ENCODE results near the gene LMO7.
"Not testable (repeated sequence)": the region's sequence is repeated elsewhere in the genome, so short reads cannot be mapped to it uniquely, and the experiment has no call there.

Gene LMO7

DNA sequence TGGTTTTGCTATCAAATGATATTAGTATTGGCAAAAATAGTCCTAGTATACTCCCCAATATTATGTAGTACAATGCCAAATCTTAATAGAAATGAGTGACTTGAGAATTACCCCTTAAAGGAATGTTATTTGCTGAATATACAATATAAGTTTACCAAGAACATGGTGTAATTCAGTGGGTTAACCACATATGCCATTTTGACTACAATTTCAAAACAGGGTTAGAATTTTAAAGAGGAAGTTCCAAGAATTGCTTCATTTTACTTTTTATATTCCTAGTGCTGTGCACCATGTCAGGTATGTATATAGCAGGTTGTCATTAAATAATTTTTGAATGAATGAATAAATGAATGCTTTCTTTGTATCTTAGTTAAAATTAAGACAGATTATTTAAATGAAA, 66.3 kb downstream of the LMO7 start:
- no peak for DNase-seq

DNA sequence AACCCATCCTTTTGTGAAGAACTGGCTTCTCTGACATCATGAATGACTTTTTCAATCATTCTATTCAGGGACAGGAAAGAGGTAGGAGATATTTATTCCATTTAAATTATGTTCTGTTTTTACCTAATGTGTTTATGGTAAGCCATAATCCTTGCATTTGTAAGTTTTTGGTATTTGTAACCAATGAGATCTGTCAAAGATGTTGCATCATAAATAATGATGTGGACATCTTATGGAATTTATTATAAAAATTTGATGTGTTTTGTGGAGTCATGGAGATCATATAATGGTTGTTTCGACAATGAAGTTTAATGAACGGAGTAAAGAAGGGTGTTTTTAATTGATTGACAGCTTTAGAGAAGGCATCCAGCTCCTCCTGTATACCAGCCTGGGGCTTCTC, 67.6 kb downstream of the LMO7 start:
- no peak for DNase-seq

DNA sequence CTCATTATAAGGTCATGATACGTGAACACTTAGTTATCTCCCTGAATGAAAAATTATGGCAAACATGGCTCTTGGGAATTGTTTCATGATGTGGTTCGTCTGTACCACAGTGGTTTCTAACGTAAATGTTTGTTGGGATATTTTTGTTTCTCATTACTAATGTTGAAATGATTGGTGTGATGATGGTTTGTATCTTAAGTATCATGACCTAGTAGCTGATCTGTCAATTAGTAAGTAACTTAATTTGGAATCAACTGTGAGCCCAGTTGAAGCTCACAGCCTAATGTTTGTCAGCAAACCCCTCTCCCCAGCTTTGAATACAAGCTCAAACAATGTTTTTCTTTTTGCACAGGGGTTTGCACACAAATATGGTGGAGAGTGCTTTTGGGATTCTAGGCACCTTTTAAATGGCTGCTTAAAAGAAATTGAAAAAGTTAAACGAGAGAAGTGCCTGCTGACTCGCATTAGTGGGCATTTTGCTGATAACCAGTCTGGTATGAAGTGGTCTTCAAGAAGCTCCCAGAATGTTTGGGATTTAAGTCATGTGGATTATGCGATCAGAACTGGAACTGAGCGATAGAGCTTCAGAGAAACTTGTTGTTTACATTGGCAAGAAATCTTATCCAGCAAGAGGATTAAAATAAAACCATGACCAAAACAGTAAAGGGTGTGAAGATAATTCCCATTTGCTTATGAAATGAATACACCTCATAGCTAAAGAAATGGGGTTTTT, 68.2 kb downstream of the LMO7 start:
- no peak for DNase-seq

DNA sequence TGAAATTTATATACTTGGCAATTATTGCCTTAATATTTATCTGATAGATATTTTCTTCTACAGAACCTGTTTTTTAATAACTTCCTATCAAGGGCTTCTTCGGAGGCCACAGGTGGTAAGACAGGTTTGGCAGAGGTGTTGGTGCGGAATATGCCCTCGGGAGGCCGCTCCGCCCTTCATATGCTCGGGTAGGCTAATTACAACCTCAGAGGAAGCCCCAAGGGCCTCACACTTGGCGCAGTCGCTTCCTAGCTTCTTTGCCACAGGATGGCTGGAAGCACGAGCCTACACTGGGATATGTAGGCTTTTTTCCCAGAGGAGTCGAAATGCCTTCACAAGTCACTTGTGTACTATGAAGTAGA, 68.8 kb downstream of the LMO7 start:
- DNase-seq: no peak

DNA sequence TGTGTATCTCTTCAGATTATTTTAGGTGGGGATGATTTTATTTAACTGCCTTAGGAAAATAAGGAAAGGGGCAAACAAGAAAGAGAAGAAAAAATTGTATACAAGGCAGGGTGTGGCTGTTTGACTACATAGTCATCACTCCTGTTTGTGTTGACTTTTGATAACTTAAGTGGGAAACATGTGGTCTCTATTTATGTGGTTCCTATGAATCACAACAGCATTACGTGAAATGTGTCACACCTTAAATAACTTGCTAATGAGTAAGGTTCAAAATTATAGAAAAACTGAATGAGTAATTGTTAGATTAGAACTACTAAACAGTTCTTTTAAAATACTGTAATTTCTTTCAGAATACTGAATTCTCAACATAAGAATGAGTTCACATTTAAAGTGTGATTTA, 69.3 kb downstream of the LMO7 start:
- DNase-seq: no peak

DNA sequence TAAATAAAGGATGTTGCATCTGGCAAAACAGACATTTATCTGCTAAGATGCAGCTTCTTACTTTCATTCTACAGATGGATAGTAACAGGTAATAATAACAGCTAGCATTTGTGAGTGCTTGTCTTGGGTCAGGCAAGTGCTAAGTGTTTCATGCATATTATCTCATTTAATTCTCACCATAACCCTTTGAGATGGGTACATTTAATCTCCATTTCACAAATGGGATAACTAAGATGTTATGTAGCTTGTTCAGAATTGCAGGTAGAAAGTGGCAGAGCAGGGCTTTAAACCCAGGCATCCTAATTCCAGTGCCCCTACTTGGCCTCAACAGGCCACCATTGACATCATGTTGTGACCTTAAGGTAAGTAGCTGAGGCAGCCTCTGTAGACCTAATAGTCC, 69.8 kb downstream of the LMO7 start:
- DNase-seq: no peak

DNA sequence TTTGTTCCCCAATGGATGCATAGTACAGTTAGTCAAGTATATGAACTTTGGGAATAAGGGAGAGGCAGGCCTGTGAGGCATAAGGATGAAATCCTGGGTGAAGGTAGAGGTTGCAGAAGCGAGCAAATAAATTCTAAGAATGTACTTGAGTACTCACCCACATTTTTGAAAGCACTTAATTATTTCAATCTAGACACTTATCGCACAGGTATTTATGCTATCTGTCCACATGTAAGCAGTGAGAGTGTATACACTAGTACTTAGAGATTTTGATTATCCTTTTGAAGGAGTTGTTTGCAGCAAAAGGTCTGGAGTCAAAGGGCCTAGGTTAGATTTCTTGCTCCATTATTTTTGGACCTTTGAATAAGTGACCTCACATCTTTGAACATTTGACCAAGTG, 77.7 kb downstream of the LMO7 start:
- DNase-seq: no peak

DNA sequence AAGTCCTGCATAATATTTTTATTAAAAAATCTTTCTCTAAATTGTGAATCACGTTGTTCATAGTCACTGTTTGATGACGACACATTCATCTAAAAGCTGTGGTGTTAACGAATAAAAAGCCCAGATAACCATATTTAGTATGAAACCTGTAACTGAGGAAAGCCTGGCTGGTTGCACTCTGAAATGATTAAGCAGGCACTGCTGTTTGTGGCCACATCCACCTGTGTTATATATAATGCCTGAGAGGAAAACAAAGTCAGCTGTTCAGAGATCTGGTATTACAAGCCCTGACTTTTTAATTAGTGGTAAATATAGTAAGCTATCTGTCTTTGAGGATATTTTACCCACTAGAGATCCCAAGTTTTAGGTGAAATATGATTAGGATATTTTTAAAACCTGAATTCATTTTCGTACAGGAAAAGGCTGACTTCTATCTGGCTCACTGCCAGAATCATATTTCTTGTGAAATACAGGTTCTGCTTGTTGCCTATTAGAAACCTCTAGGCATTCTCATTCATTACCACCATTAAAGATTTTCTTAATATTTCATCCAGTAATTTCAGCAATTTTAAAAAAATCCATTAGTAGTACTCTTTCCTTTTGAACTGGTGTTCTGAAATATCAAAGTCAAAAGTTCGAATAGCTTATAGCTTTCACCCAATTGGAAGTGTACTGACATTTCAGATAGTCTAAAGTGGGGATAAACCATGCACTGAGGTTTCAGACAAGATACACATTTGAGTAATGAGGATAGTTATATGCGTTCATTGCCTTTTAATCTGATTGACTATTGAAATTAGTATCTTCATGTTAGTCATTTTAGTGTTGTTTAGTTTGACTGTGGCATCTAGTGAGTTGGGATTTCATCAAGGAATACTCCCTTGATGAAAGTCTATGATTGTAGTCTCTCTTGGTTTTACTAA, 79.7 kb downstream of the LMO7 start:
- DNase-seq: no peak

DNA sequence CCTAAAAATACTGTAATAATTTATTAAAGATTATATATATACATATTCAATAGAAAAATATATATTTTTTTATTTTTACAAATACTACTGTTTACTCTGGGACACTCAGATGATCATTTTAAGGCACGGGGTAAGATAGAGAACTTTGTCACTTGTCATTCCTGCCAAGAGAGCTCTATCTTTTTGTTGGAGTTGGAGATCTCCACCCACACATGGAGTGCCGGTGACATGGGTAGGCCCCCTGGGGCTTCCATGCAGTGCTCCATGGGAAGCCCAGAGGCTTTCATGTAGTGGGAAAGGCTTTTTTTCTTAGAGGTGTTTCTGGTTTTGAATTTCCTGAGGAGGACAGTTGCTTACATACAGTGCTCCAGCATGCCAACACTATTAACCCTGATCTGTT, 81.4 kb downstream of the LMO7 start:
- no peak for DNase-seq

DNA sequence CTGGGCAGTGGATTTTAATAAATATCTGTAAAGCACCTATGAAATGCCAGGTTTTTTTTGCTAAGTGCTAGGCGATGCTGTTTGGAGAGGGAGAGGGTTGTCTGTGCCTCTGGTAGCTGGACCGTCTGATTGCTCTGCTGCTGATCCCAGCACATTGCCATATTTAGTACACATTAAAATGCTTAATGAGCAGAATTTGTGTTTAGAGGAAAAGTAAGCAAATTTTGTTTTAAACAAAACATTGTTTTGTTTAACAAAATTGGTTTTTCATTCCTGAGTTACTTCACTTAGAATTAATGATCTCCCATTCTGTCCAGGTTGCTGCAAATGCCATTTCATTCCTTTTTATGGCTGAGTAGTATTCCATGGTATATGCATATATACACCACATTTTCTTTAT, 85.2 kb downstream of the LMO7 start:
- no peak for DNase-seq

DNA sequence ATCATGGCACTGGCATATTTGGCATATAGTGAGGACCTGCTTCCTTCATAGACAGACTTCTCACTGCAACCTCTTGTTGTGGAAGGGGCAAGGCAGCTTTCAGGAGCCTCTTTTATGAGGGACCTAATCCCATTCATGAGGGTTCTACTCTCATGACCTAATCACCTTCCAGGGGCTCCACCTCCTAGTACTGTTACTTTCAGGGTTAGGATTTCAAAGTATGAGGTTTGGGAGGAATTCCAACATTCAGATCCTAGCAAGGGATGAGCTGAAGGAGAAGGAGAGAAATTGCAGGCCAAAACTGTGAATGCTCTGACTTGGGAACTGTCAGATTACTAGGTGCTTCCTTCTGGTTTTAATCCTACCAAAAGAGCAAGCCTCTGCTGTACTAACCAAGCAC, 87.8 kb downstream of the LMO7 start:
- DNase-seq: no peak

DNA sequence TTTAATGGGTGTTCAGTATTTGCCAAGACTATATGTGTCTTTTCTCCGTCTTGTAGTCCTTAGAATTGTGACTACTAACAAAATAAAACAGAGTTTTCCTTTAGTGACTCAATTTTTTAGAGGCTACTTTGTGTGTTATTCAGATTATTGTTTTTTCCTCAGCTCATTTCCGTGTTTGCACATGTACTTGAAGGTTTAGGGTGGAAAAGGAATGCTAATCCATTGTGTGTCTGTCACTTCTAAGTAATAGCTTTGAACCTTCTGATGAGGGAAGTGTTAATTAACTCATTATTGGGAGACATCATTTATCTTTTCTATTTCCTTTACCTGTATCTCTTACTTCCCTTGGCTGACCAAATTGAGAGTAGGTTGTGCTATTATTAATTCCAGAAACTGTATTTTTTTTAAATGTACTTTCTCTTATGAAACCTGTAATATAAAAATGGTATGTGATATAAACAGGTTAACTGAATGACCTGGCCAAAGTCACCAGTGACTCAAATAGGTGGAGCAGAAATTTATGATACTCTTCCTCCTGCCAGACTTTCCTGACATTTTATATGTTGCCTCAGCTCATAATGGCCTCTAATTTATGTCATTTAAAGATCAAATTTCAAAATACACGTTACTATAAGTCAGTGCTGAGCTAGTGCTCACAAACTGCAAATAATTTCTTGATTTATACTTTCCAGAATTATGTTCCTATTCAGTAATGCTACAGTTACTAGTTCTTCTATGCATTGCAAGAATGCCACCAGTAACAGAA, 88.8 kb downstream of the LMO7 start:
- DNase-seq: no peak

DNA sequence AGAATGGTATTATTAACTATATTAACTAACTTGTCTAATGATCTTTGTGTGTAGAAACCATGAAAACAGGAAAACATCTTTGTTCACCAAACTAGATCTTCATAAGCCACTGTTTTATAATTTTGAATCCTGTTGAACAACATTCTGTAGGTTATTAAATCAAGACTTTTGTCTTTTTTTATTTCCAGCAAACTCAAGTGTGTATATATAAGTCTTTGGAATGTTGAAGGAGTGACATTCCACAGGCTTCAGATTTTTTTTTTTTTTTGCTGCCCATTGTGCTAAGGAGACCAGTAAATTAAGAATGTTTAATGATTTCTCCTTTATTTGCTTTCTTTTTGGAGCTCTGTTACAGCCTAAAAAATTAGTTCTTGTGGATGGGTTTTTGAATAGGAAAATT, 89.6 kb downstream of the LMO7 start:
- DNase-seq: no peak

DNA sequence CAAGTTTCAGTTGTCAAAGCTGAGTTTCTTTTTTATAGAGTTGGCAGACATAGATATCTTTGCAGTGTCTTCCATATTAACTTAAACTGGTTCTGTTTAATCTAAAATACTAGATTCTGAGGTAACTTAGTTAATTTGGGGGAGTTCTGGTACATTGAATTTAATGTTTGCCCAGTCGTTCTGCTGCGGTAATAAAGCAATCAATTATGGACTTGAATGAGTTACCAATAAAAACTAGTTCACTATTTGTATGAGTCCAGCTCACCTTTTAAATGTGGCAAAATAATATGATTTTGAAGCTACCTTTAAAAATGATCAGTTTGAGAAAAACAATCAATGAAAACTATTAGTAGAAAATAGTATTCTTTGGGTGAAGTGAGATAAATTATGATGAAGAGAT, 90.2 kb downstream of the LMO7 start:
- no peak for DNase-seq

DNA sequence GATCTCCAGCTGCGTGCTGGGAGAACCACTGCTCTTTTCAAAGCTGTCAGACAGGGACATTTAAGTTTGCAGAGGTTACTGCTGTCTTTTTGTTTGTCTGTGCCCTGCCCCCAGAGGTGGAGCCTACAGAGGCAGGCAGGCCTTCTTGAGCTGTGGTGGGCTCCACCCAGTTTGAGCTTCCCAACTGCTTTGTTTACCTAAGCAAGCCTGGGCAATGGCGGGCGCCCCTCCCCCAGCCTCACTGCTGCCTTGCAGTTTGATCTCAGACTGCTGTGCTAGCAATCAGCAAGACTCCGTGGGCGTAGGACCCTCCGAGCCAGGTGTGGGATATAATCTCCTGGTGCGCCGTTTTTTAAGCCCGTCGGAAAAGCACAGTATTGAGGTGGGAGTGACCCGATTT, 97.0 kb downstream of the LMO7 start:
- DNase-seq: not testable (repeated sequence)

DNA sequence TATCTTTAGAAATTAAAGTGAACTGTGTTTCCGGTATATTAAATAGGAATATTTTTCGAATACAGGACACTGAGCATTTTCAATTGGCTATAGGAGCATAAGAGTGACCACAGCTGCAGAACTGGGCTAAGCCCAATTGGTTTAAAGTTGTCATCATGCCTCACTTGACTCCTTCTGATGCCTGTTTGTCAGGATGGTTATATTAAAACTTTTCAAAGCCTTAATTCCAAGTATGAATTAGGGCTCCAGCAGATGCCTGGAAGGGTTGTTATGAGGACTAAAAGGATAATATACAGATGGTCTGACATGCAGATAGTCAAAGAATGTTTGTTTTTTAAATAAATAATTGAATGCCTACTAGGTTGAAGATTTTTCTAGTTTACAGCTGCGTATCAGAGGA, 100.0 kb downstream of the LMO7 start:
- no peak for DNase-seq

DNA sequence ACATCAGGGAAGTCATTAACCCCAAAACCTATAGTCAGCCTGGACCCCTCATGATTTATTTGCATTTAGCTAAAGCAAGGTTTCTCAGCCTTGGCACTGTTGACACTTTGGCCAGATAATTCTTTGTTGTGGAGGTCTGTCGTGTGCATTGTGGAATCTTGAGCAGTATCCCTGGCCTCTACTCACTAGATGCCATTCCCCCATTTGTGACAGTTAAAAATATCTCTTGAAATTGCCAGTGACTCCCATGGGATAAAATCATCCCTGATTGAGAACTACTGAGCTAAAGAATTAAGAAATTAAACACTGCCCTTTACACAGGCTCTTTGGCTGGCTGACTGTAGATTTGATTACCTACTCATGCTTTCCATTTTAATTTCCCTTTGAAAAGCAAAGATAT, 102.7 kb downstream of the LMO7 start:
- DNase-seq: no peak

DNA sequence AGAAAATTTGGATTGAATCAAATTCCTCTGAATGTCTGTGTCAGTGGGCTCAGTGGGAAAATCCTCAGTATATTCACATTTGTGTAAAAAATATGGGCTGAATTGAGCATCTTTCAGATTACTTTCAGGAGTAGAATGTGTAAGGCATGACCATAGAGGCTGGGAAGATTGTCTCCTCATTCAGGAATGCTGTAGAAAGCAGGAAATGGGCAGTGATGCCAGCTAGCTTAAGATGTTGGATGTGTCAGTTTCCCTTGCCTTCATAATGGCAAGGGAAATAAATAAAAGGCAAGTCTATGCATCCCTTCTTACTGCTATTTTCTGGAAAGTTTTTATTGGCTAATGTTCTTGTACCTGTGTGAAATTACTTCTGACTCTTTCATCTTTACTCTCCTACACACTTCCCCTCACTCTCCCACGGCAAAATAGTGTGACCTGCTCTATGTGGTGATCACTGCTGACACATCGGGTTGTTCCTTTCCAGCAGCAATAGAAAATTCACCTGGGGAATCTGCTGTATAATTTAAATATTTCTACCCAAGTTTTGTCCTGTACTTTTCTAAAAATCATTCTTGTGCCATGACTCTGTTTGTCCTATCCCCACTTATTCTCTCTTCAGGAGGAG, 103.2 kb downstream of the LMO7 start:
- no peak for DNase-seq

DNA sequence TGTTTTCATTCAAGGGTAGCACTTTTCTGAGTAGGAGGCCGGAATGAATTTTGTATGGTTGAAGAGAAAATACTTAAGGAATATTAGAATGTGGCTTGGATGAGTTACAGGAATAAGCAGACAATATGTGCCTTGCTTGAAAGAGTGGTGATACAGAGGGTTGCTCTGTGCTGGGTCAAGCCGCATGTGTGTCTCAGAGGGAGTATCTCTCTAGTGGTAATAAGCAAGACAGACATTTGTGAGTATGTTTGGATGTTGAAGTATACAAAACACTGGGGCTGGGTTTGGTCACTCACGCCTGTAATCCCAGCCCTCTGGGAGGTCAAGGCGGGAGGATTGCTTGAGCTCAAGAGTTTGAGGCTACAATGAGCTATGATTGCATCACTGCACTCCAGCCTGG, 103.9 kb downstream of the LMO7 start:
- no peak for DNase-seq

DNA sequence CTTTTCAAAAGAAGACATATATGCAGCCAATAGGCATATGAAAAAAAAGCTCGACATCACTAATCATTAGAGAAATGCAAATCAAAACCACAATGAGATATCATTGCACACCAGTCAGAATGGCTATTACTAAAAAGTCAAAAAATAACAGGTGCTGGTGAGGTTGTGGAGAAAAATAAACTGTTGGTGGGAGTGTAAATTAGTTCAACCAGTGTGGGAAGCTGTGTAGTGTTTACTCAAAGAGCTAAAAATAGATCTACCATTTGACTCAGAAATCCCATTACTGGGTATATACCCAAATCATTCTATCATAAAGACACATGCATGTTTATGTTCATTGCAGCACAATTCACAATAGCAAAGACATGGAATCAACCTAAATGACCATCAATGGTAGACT, 106.9 kb downstream of the LMO7 start:
- DNase-seq: not testable (repeated sequence)

DNA sequence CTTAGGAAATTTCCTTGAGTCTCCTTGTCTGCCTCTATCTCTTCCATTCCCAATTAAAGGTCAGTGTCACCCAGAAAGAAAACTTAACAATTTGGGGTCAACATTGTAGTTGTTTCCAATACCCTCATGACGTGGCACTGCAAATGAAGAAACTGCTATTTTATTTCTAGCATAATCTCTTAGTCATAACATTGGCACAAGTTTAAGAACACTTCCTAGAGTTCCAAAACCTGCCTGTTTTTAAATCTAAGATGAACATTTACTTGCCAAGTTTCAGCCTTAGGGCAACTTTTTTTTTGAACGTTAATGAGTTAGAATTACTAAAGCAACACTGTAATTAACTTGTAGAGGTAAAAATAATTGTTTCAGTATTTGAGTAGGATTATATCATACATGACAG, 108.0 kb downstream of the LMO7 start:
- DNase-seq: no peak

DNA sequence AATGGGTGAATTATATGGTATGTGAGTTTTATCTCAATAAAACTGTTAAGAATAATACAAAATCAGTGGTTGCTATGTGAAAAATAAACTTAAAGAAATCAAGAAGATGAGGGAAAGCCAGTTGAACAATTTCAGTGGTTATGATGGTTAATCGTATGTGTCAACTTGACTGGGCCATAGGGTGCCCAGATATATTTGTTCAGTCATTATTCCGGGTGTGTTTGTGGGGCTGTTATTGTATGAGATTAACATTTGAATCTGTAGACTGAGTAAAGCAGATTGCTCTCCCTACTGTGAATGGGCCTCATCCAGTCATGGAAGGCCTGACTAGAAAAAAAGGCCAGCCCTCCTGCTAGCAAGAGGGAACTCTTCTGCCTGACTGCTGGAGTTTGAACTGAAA, 109.3 kb downstream of the LMO7 start:
- no peak for DNase-seq

DNA sequence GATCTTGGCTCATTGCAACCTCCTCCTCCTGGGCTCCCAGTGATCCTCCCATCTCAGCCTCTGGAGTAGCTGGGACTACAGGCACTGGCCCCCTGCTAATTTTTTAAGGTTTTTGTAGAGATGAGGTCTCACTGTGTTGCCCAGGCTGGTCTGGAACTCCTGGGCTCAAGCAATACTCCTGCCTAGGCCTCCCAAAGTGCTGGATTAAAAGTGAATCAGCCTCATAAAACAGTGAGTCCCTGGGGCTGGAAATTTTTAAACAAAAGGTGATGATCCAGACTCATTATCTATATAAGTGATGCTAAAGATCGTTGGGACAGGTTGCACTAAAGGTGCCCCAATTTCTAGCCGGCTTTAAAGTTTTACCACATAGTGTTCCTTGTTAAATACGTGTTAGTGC, 112.7 kb downstream of the LMO7 start:
- no peak for DNase-seq

All from CD4-positive, alpha-beta T cell treated with Interleukin-10 for 1 hour (primary cell).